ENCODE data around the gene ST8SIA6.
"Not testable (repeated sequence)": the region's sequence is repeated elsewhere in the genome, so short reads cannot be mapped to it uniquely, and the experiment has no call there.

The ST8SIA6 gene

GRCh38 chr10:17454161-17455014 is at the start of gene ST8SIA6:
Gene ST8SIA6, minus strand, starts transcription at chr10:17454595. Its CDS starts 340 bp downstream, at chr10:17454255.
- DNase-seq (ENCODE audit: low spot score) = peak; percentile 81

- DNase-seq (ENCODE audit: low spot score) = no peak
Observed at GRCh38 chr10:17503795-17504194, 49.4 kb upstream of the ST8SIA6 start.

- no peak for DNase-seq (ENCODE audit: low spot score)
Observed at GRCh38 chr10:17502814-17503213, 48.4 kb upstream of the ST8SIA6 start.

- DNase-seq (ENCODE audit: low spot score) = not testable (repeated sequence)
Observed at GRCh38 chr10:17499014-17499413, 44.6 kb upstream of the ST8SIA6 start.

- DNase-seq (ENCODE audit: low spot score) = no peak
Observed at GRCh38 chr10:17497446-17498030, 43.1 kb upstream of the ST8SIA6 start.

- DNase-seq (ENCODE audit: low spot score) = no peak
Observed at GRCh38 chr10:17494626-17495260, 40.3 kb upstream of the ST8SIA6 start.

- no peak for DNase-seq (ENCODE audit: low spot score)
Observed at GRCh38 chr10:17488848-17489247, 34.5 kb upstream of the ST8SIA6 start.

- DNase-seq (ENCODE audit: low spot score) = no peak
Observed at GRCh38 chr10:17483079-17483478, 28.7 kb upstream of the ST8SIA6 start.

GRCh38 chr10:17479822-17480221 is 25.4 kb upstream of the ST8SIA6 start:
- DNase-seq (ENCODE audit: low spot score) = no peak

- no peak for DNase-seq (ENCODE audit: low spot score)
Observed at GRCh38 chr10:17479015-17479615, 24.7 kb upstream of the ST8SIA6 start.

- no peak for DNase-seq (ENCODE audit: low spot score)
Observed at GRCh38 chr10:17476073-17476472, 21.7 kb upstream of the ST8SIA6 start.

- no peak for DNase-seq (ENCODE audit: low spot score)
Observed at GRCh38 chr10:17475661-17476060, 21.3 kb upstream of the ST8SIA6 start.

GRCh38 chr10:17474595-17475323 is 20.4 kb upstream of the ST8SIA6 start:
- DNase-seq (ENCODE audit: low spot score) = peak; percentile 15

GRCh38 chr10:17473228-17473950 is 19.0 kb upstream of the ST8SIA6 start:
- DNase-seq (ENCODE audit: low spot score) = no peak

- peak; percentile 15 for DNase-seq (ENCODE audit: low spot score)
Observed at GRCh38 chr10:17472481-17473227, 18.3 kb upstream of the ST8SIA6 start.

GRCh38 chr10:17470246-17470645 is 15.9 kb upstream of the ST8SIA6 start:
- no peak for DNase-seq (ENCODE audit: low spot score)

- no peak for DNase-seq (ENCODE audit: low spot score)
Observed at GRCh38 chr10:17465328-17466125, 11.1 kb upstream of the ST8SIA6 start.

GRCh38 chr10:17464545-17464944 is 10.2 kb upstream of the ST8SIA6 start:
- no peak for DNase-seq (ENCODE audit: low spot score)

- DNase-seq (ENCODE audit: low spot score) = no peak
Observed at GRCh38 chr10:17460756-17461155, 6.4 kb upstream of the ST8SIA6 start.

- no peak for DNase-seq (ENCODE audit: low spot score)
Observed at GRCh38 chr10:17457083-17457482, 2.7 kb upstream of the ST8SIA6 start.

Measured in iPS-NIHi11 (cell line).